AG04449 (cell line): ENCODE results near the gene CNOT9.

ENCODE experiments used
- CTCF ChIA-PET: fragments of 350-600 bp; formaldehyde crosslinking; extraction: SDS; loops from one replicate; lab custom pipeline; 2021; ENCODE audit warnings: antibody characterized with exemption; lab: Yijun Ruan, JAX
- POLR2A ChIA-PET: fragments of 400-600, 350-600 bp; formaldehyde crosslinking; extraction: SDS; loops from one replicate; lab custom pipeline; 2020; ENCODE audit warnings: antibody characterized with exemption, inconsistent platforms; lab: Yijun Ruan, JAX
- DNase-seq: peaks from one replicate; pipeline ENCODE4 v3.0.0-alpha.2; 2010; ENCODE audit warnings: low read depth, low spot score
- H3K4me3 ChIP-seq: 2 replicates; pipeline ENCODE4 v1.5.1; 2011; ENCODE audit warnings: low read depth, mild to moderate bottlenecking, control low read depth, low read length
- TF ChIP-seq, protein P1 (sequence below): IDR thresholded peaks from one replicate; pipeline ENCODE4 v1.5.1; 2011; ENCODE audit warnings: mild to moderate bottlenecking, moderate library complexity, low read length, control low read depth, inconsistent platforms; ENCODE audit not compliant: insufficient read depth; ENCODE audit errors: missing control alignments

The CNOT9 gene

DNA sequence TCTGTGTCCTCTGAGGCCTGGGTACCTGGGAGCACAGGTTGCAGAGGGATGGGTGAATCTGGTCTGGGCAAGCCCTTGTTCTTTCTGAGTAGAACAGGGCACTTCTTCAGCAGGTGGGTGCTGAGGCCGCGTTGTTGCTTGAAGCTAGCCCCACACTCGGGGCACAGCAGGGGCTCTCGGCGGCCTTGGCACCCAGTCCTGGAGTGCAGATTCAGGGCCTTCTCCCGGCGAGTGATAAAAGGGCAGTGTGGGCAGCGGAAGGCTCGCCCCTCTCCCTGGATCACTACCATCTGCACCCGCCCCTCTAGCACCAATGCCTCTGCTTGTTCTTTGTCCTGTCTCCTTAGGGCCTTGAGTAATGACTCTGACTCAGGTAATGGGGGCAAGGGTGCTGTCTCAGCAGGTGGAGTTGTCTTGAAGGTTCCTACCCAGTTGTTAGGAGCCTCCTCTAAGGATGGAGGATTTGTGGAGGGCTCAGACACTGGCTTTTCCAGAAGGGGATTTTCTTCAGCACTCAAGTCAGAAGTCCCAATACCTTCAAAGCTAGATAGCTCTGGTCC is 75.2 kb downstream of the CNOT9 start:
- no peak for DNase-seq
- TF ChIP-seq, protein P1, sequence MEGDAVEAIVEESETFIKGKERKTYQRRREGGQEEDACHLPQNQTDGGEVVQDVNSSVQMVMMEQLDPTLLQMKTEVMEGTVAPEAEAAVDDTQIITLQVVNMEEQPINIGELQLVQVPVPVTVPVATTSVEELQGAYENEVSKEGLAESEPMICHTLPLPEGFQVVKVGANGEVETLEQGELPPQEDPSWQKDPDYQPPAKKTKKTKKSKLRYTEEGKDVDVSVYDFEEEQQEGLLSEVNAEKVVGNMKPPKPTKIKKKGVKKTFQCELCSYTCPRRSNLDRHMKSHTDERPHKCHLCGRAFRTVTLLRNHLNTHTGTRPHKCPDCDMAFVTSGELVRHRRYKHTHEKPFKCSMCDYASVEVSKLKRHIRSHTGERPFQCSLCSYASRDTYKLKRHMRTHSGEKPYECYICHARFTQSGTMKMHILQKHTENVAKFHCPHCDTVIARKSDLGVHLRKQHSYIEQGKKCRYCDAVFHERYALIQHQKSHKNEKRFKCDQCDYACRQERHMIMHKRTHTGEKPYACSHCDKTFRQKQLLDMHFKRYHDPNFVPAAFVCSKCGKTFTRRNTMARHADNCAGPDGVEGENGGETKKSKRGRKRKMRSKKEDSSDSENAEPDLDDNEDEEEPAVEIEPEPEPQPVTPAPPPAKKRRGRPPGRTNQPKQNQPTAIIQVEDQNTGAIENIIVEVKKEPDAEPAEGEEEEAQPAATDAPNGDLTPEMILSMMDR = no peak
- no peak overlapping the region for H3K4me3 ChIP-seq
- ChIA-PET CTCF (interaction anchor here (1.0 to 2.4 kb wide), 5 partner anchors 10 to 372 kb away, joined by 3 to 9 read pairs (median 3); partner anchors contain the start of genes BCS1L, PLCD4 and ZNF142), POLR2A (no interaction called here)

DNA sequence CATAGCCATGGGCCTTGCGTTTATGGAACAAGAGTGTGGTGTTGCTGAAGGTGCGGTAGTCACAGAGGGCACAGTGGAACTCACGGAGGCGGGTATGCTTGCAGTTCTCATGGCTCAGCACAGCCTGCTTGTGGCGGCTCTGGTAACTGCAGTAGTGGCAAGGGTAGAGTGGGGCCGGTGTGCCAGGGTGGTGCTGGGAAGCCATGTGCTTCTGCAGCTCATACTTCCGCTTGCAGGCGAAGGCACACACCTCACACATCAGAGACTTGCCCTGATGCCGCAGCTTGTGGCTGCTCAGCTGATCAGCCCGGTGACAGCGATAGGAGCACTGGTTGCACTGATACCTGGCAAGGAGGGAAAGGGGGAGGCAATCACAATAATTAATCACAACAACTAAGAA is 76.1 kb downstream of the CNOT9 start:
- ChIA-PET POLR2A (no interaction called here), CTCF (interaction anchor here (1.0 to 2.4 kb wide), 4 partner anchors 11 to 373 kb away, joined by 3 to 9 read pairs (median 4); partner anchors contain the start of genes BCS1L and ZNF142)
- no peak for DNase-seq
- H3K4me3 ChIP-seq = no peak overlapping the region
- TF ChIP-seq, protein P1 = no peak

DNA sequence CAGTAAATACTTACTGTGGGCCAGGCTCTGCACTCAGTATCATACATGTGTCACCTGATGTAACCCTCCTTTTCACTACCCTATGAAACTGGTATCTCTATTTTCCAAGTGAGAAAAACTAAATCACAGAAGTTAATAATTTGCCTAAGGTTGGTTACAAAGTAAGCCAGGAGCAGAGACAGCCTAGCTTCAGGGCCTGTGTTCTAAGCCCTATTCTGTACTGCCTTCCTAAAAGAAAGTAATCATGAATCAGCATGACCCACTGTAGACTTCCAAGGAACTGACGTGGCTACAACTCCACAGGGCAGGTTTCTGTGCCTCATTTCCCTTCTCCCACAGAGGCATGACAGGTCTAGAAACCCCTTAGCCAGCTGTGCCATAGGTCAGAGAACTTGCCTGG is 76.5 kb downstream of the CNOT9 start:
- ChIA-PET POLR2A (no interaction called here), CTCF (interaction anchor here (1.0 to 6.4 kb wide), 5 partner anchors 14 to 373 kb away, joined by 3 to 95 read pairs (median 4); partner anchors contain the start of genes BCS1L and ZNF142)
- TF ChIP-seq, protein P1 = no peak
- no peak overlapping the region for H3K4me3 ChIP-seq
- no peak for DNase-seq
